Middle frontal gyrus (tissue), 1 donor: ENCODE results near the gene ANKRD13D.
"Not testable (repeated sequence)": the region's sequence is repeated elsewhere in the genome, so short reads cannot be mapped to it uniquely, and the experiment has no call there.

Source experiments
- DNase-seq: peaks from one replicate; pipeline ENCODE4 v3.0.0-alpha.2; 2015; ENCODE audit warnings: low spot score; ENCODE audit errors: extremely low spot score

ANKRD13D gene

DNA sequence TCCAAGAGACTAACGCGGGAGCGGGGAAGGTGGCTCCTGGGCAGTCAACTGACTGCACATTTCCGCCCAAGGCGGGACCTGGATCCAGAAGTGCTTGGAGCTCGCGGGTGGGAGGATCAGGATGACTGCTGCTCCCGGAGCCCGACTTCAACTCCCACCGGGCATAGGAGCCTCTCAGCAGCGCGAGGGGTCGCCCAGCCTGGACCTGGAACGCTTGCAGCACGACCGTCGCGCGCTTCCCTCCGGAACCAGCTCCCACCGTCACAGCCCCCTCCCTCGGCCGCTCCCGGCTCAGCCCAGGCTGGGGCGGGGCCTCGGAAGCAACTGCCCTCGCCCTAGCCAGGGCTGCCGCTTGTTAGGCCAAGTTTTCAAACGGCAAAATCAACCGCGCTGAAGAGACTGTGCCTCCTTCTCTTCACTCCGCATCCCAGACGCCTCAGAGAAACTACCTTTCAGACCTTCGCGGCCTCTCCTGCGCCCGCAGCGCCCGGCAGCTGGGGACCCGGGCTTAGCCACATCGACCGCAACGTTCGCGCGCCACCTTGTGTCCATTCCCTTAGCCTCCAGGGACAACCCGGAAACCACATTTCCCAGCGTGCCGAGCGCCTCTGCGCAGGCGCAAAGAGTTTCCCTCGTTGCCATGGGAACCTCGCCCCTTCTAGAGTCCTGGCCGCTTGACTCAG lies 28.2 kb downstream of the ANKRD13D start:
- DNase-seq, result peak; percentile 98

DNA sequence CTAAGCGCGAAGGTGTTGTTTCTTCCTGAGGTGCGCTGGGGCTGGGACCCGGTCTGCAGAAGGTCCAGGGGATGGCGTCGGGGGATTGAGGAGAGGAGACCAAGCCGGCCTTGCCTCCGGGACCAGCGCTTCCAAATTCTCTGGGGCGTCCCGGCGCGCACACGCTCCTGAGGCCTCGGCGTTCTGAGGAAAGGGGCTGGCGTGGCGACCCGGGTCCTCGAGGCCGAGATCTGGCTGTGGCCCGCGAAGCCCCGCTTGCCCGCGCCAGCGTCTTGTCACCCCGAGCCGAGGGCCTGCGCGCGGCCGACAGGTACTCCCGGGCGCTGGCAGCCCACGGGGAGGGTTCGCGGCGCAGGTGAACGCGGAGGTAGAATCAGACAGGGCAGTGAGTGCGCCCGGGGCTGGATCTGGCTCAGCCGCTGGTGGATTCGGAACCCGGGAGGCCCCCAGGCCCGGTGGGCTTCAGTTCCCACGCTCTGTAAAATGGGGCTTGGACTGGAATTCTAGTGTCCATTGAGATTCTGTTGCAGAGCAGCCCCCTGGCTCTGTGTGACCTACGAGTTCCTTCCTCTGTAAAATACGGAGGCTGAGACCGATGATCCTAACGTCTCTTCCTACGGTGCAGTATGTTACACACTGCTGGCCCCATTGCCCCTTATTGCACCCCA lies 28.9 kb downstream of the ANKRD13D start:
- DNase-seq, result no peak

GRCh38 chr11:67318876-67319275 lies 29.8 kb downstream of the ANKRD13D start:
- DNase-seq, result not testable (repeated sequence)

DNA sequence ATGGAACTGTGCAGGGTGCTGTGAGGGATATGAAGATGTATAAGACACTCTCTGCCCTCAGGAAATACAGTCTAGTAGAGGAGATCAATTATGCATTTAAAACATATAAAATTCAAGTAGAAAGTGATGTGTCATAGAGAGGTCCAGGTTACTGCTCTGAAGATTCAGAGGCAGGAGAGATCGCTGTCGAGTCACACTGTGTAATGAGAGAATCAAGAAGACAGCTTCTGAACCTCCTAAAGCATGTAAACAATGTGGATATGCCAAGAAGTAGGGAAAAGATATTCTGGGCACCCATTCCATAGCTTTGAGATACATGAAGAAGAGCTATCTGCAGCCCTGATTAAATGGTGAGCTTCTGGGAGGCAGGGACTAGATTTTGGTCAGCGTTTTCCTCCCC lies 30.9 kb downstream of the ANKRD13D start:
- DNase-seq, result no peak

DNA sequence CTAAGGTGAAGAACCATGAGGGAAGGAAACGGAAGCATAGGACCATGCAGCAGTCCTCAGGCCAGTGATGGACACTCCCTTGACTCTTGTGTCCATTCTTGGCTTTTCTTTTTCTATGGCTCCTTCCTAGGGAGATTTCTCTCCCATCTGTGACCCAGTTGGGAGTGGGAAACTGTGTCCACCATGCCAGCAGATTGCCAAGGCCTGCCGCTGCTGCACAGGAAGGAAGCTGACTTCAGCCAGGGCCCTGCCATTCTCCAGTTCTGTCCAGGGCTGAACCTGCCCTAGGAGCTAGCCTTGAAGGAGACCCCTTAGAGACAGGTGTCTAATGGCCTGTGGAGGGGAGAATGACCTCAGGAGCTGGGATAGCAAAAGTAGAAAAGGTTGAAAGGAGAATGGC lies 31.6 kb downstream of the ANKRD13D start:
- no peak for DNase-seq

- DNase-seq, result no peak
Observed at GRCh38 chr11:67321313-67321871, 32.3 kb downstream of the ANKRD13D start.

DNA sequence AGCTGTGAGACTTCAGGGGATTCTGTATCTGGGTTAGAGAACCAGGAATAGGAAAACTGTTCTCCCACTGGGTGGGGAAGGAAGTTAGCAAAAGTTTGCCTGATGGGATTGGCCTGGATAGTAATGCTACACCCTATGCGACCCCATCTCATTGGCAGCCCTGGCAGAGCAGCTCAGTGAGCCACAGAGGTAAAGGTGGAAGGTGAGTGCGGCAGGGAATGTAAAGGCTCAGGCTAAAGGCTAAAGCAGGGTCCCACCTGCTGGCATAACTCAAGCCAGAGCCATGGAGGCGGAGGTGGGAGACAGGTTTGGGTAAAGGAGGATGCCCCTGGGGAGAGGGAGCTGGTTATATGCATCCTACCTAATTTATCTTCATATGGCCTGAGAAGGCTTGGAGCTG lies 32.9 kb downstream of the ANKRD13D start:
- no peak for DNase-seq

DNA sequence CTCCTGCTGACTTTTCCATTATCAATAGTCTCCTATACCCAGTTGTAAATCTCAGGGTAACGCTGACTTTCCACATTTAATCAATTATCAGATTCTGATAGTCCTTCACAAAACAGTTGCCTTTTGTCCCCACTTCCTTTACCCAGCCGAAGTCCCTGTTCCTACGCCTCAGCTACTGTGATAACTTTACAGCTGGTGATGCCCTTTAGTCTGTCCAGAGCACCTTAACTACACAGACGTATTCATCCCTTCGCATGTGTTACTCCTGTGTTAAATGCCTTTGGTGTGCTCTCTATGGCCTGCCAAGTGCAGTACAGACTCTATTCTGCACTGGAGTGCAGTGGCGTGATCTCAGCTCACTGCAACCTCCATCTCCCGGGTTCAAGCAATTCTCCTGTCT lies 34.4 kb downstream of the ANKRD13D start:
- no peak for DNase-seq

DNA sequence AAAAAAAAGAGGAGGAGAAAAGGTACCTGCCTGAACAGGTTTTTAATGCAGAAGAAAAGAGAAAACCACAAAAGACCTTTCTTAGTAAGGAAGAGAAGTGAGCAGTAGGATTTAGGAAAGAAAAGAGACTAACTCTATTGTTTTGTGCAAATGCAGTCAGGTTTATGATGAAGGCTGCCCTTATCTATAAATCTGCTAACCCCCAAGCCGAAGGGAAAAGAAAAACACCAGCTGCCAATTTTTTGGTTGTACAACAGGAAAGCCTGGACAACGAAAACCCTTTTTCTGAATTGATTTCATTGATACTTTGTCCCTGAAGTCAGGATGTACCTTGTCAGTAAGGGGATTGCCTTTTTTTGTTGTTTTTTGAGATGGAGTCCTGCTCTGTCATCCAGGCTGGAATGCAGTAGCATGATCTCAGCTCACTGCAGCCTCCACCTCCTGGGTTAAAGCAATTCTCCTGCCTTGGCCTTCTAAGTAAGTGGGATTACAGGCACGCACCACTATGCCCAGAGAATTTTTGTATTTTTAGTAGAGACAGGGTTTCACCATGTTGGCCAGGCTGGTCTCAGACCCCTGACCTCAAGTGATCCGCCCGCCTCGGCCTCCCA lies 43.1 kb downstream of the ANKRD13D start:
- no peak for DNase-seq

DNA sequence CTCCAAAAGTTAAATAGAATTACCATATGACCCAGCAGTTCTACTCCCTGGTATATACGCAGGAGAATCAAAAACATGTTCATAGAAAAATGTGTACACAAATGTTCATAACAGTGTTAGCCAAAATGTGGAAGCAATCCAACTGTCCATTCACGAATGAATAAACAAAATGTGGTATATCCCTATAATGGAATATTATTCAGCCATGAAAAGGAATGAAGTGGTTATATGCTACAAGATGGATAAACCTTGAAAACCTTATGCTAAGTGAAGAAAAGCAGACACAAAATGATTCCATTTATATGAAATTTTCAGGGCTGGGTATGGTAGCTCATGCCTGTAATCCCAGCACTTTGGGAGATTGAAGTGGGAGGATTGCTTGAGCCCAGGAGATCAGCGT lies 48.2 kb downstream of the ANKRD13D start:
- no peak for DNase-seq

- no peak for DNase-seq
Observed at GRCh38 chr11:67344264-67344663, 55.2 kb downstream of the ANKRD13D start.

DNA sequence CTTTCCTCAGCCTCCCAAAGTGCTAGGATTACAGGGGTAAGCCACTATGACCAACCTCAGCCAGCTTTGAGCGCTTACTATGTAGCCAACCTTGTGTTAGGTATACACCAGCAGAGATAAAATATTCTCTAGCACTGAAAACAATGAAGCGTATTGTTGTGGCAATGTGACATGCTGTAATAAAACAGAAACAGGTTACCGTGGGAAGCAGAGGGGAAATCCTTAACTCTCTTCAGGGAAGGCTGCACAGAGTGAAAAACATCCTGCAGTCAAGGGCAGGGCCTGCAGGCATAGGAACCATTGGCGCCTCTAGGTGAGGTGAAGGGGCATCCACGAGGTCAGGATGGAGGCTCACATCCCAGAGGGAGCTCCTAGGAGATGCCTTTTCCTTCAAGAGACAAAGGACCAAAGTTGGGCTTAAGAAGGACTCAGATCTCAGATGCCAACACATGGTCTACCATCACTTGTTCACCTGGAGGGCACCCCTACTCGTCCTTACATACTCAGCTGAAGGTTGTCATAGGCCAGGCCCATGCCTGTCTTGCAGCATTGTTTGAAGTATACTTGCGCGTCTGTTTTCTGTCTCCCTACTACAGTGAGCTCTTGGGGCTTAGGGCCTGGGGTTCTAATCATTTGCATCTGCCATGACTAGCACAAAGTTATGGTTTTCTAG lies 56.3 kb downstream of the ANKRD13D start:
- DNase-seq, result no peak

DNA sequence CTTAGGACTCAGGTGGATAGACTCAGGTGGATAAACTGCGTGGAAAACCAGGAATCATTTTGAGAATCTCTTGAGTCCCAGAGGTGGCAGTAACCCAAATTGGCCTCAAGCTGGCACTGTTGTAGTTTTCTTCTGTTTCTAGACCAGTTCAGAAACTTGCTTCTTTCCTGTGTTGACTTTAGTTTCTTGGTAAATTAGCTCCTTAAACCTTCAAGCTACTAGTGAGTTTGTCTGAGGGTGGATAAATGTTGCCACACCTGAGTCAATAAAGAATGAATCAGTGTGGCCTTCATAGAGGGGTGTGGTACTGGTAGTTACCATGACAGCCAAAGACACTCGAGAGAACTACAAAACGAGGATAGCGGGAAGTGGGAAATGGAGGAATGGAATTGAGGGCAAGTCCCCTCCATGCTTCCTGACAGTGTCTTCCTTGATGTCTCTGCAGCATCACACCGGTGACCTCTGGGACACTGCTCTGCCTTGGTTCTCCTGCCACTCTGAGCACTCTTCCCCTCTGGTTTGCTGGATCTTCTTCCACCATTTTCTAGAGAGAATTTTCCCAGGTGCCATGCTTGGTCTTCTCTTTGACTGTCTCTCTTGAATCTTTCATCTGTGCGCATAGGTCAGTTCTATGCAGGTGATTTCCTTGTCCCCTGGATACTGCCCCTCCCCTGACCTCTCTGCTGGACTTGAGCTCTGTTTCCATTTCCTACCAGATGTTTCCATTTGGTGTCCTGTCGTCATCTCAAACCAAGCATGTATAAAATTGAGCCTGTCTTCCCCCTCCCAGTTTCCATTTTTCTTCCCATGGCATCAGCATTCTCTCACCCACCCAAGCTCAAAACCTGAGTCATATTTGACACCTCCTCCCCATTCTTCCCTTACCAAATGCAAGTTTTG lies 57.1 kb downstream of the ANKRD13D start:
- peak; percentile 36 for DNase-seq

DNA sequence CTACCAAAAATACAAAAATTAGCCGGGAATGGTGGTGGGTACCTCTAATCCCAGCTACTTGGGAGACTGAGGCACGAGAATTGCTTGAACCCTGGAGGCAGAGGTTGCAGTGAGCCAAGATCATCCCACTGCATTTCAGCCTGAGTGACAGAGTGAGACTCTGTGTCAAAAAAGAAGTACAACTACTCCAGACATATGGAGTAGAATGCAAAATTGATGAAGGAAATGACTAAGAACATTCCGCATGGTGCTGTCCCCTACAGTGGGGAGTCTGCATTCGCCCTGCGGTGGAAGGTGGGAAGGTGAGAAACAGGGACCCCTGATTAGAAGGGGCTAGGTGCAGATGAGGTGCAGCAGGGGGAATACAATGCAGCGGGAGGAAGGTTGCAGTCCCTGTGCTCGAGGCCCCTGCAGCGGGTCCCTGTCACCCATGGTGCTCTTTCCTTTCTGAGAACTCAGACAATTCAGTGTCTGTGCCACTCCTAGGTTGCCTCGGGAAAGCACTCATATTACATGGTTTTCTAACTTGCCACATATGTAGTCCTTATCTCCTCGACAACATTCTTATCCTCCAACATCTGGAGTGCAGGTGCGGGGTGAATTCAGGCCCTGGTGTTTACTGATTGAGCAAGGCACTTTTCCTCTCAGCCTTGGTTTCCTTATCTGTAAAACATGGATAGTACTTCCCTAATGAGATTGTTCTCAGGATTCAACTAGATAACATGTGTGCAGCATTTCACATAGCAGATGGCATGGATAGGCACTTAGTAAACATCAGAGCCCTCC lies 59.1 kb downstream of the ANKRD13D start:
- no peak for DNase-seq

- DNase-seq, result no peak
Observed at GRCh38 chr11:67349036-67349435, 59.9 kb downstream of the ANKRD13D start.

- DNase-seq, result no peak
Observed at GRCh38 chr11:67349457-67349856, 60.4 kb downstream of the ANKRD13D start.

- no peak for DNase-seq
Observed at GRCh38 chr11:67349928-67350465, 60.9 kb downstream of the ANKRD13D start.

- DNase-seq, result no peak
Observed at GRCh38 chr11:67351275-67352005, 62.3 kb downstream of the ANKRD13D start.
